Adipose tissue (tissue), 3 donors: ENCODE data around the gene C13orf42. TPM values are rescaled to one million over a fixed set of nuclear protein-coding genes. Genes with fewer than 3 reads are reported as not detected.
"Not testable (repeated sequence)": the region's sequence is repeated elsewhere in the genome, so short reads cannot be mapped to it uniquely, and the experiment has no call there.

Source experiments
- H3K27ac ChIP-seq: one replicate; pipeline ENCODE4 v1.5.1; 2013; ENCODE audit warnings: low read depth, low read length
- WGBS, 3 donors: extraction: QIAGEN DNeasy Blood & Tissue Kit; methylation state at CpG; one replicate each; pipeline ENCODE4 v1.1.7; 2013; 5-methylcytosine and 5-hydroxymethylcytosine counted together
- polyA plus RNA-seq, 3 donors: library from polyadenylated mRNA; stranded (reverse); fragments of 200-250 nt; gene quantifications; one replicate each; pipeline ENCODE4 v1.2.3, GENCODE V29; 2013
- donor health status: healthy with polysubstance abuse.
- donor health status: Bipolar disorder and iron deficiency.
- donor health status: healthy.

C13orf42 gene
- polyA plus RNA-seq, 3 donors = 0.06 TPM; not detected in 2

DNA sequence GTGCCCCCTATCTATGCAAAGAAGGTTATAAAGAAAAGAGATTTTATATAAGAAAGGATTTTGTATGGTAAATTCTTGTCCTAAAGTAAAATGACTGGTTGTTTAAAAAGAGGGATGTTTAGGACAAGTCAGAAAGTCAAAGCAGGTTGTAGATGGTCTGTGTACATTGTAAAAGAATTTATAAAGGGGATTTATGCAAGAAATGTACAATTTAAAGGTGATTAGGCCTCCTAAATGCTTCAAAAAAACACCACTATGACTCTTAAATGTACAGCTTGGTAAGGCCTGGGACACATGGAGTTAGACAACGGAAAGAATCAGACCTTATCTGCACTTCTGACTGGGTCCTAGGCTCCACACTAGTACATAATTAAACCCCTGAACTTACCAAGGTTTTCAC lies 19.3 kb upstream of the C13orf42 start:
- WGBS, 3 donors = 92 to 97% (median 94%) methylated on average over 1 of the region's 1 CpG
- no peak overlapping the region for H3K27ac ChIP-seq

DNA sequence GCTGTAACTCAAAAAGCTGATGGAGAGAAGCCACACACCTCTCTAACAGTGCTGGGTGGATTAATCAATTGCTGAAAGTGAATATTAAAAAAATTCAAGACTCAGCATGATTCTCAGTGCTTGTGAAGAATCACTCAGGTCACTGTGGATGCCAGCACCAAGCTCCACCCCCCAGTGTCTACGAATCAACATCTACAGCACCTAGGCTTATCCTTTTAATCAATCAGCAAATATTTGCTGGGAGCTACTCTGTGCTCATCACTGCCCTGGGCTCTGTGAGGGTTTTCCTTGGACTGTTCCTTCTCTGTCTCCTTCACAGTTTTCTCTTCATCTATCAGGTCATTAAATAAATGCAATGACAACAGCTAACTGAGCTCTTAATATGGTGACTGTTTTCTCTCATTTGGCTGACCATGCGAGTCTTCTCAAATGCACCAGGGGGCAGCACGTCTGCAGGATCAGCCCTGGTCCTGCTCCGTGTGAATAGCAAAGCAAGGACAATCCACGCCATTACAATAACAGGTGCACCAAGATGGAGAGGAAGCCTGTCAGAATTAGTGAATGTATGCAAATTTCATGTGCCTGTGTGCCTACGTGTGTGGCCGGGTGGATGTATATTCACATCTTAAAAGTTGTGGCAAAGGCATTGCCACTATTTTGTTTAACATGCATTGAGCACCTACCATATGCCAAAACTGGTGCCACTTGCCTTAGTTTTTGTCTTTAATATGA lies 14.6 kb upstream of the C13orf42 start:
- no peak overlapping the region for H3K27ac ChIP-seq
- WGBS, 3 donors = 29 to 35% (median 31%) methylated on average over 7 of the region's 7 CpGs

DNA sequence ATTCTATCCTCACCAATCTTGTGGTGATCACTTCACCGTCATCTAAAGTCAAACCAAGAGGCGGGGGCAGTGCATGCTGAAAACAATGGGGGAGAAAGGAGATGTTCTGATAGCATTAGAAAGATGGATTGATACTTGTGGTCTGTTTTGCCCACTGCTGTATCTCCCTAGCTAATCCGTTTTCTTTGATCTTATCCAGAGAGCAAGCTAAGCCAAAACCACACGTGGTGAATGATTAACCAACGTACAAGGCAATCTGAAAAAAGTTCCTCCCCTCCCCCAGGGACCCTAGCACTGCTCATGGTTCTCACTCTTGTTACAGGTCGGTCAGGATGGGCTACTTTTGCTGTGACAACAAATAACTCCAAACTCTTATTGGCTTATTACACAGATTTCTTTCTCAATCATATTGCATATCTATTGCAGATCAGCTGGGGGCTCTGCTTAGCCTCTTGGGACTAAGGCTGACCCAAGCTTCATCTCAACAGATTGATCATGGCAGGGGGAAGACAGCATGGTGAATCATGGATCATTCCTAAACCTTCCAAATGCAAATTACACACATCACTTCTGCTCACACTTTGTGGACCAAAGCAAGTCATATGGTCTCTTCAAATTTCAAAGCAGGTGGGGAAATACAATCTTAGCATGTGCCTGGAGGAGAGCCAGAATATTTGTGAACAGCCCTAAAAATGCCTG lies 11.9 kb upstream of the C13orf42 start:
- H3K27ac ChIP-seq = no peak overlapping the region
- 18 to 37% (median 31%) methylated on average over 6 of the region's 6 CpGs for WGBS, 3 donors

DNA sequence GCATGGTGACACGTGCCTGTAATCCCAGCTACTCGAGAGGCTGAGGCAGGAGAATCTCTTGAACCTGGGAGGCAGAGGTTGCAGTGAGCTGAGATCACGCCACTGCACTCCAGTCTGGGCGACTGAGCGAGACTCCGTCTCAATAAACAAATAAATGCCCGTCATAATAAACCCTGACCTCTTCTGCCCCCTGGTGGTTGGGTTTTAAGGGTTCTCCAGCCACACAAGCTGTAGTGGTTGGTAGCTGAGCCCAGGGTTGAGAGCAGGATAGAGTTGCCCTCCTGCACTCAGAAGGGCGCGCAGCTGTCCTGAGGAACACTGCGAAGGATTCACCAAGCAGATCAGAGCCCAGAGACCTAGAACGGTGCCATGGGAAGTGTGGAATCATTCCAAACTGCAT lies 9.8 kb upstream of the C13orf42 start:
- H3K27ac ChIP-seq = not testable (repeated sequence)
- WGBS, 3 donors = 70 to 88% (median 80%) methylated on average over 11 of the region's 11 CpGs

DNA sequence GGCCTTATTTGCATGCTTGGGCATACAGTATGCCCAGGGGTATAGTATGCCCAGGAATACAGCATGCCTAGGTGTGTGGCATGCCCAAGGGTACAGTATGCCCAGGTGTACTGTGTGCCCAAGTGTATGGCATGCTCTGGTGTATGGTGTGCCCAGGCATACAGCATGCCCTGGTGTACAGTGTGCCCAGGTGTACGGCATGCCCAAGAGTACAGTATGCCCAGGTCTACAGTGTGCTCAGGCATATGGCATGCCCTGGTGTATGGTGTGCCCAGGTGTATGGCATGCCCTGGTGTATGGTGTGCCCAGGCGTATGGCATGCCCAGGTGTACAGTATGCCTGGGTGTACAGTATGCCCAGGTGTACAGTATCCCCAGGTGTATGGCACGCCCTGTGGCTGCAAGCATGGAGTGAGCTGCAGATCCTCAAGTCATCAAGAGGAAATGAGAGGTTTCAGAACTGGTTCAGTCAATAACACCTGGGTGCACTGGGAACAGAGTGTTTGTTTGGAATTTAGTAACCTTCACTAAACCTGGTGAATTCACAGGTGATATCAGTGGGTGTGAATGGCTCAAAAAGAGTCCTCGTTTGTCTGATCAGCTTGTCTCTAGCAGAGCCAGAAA lies 7.8 kb upstream of the C13orf42 start:
- H3K27ac ChIP-seq = no peak overlapping the region
- WGBS, 3 donors = 55 to 95% (median 90%) methylated on average over 4 of the region's 4 CpGs

DNA sequence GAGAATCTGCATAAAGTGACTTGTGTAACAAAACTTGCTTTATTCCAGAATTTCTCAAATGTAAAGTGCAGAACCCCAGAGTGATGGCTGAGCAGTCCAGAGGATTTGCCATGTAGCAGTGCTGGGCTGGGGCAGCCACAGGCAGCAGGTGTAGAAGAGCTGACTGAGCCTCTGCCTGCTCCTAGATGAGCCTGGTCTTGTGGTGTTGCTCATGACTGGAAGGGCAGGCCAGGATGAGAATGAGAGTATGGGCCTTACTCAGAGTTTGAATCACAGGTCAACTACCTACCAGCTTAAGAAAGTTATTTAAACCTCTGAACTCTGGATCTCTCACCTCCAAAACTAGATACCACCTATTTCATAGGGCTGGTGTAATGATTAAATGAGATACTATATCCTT lies 2.9 kb upstream of the C13orf42 start:
- H3K27ac ChIP-seq = no peak overlapping the region

DNA sequence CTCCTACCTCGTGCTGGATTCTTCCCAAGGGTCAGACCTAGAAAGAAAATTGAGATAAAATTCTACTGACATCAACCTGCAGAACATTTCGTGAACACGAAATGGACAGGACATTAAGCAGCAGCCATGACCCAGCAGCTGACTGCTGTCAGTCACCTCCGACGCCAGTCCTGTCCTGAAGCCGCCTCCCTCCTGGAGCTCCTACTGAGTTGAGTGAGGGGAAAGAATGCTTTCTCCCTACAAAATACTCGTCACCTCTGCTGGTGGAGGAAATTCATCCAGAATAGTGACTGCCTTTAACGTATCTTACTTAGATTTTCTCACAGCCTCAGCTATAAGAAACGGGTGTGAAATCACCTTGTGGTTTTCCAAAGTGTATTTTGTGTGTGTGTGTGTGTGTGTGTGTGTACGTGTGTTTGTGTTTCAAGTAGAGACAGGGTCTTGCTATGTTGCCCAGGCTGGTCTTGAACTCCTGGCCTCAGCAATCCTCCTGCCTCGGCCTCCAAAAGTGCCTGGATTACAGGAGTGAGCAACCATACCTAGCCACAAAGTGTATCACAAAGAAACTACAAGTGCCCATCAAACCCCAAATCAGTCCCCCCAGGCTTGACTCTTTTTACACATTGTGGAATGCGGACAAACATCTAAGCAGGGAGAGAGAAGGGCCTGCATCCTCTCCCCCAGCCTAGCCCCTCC lies 2.3 kb upstream of the C13orf42 start:
- 78 to 81% (median 81%) methylated on average over 12 of the region's 12 CpGs for WGBS, 3 donors

DNA sequence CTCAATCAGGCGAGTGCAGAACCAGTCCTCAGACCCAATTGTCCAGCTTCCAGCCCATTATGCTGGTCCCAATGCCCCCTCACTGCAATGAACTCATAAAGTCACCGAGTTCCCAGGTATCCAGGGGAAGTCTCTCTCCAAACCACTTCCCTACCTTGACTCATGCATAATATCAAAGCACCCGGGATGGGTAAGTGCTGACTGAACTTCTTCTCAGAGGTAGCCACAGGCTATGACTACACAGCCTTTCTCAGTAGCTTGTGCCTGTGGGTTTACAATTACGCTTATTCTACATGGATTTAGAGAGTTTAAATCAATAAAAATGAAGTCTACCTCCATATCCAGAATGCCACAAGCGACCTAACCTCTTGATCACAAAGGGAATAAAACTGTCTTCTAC lies 1.7 kb upstream of the C13orf42 start:
- no peak overlapping the region for H3K27ac ChIP-seq
- WGBS, 3 donors = 73 to 83% (median 74%) methylated on average over 5 of the region's 5 CpGs

More for the DNA sequence above, 2.3 kb upstream of the C13orf42 start:
- H3K27ac ChIP-seq = no peak overlapping the region

DNA sequence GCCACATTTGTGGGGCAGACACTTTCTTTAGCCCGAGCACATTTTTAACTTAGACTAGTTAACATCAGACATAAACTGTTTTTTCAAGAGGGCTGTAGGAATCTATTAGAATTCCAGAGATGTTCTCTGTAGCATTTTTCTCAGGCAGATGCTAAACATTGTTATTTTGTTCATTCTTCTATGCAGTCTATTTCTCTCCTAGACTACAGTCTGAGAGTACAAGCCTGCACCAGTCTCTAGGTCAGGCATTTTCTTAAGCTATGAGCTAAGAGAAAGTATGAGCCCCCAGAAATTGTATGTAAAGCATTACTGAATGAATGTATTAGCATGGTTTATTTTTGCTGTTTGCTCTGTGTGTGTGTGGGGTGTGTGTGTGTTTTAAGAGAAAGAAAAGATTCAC lies 923 bp upstream of the C13orf42 start:
- H3K27ac ChIP-seq = no peak overlapping the region
- 0 to 4% (median 0%) methylated on average over 1 of the region's 1 CpG for WGBS, 3 donors

DNA sequence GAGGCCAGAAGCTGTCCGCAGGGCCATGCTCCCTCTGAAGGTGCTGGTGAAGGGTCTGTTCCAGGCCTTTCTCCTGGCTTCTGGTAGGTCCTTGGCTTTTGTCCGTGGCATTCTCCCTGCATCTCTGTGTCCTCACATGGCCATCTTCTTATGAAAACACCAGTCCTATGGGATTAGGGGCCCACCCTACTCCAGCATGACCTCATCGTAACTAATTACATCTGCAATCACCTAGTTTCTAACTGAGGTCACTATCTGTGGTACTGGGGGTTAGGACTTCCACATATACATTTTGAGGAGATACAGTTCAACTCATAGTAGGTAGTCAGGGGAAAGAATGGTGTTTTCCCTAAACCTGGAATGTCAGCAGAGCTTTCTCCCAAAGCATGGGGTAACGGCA lies 3.1 kb downstream of the C13orf42 start:
- 85 to 98% (median 93%) methylated on average over 4 of the region's 4 CpGs for WGBS, 3 donors
- no peak overlapping the region for H3K27ac ChIP-seq

DNA sequence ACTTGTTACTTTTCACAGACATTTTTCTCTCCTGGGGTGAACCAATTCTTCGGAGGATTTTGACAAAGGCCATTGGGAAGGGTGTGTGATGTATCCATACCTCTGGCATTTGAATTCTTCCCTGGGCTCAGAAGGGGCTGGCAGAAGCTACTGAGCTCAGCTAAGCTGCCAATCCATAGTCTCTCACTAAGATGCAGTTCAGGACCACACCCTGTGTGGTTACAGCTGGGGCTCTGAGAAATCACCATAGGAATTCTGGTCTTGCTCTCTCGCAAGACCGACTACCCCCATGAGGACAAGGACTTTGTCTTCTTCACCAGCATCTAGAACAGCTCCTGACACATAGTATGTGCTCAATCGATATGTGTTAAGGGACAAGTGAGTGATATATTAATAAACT lies 6.0 kb downstream of the C13orf42 start:
- no peak overlapping the region for H3K27ac ChIP-seq
- 90 to 95% (median 91%) methylated on average over 4 of the region's 4 CpGs for WGBS, 3 donors

DNA sequence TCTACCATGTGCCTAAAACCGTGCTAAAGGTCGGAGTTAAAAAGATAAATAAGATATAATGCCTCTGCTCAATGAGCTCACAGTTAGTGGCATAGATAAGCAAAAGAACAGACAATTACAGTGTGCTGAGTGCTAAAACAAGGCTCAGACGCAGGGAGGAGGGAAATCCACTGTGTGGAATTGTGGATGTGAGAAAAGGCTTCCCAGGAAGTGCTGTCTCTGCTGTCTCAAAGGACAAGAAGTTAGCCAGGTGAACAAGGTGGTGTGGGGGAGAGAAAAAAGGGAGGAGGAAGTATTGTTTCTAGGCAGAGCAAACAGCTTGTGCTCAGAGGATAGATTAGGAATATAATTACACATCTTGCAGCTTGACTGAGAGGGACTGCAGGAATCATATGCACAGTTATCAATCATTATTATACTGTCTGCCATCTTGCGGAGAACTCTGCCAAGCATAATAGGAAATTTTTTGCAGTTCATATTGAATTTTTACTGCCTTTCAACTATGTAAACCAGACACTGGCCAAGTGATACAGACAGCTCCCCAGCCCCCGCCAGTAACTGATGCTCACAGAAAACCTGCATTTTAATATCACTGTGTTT lies 9.3 kb downstream of the C13orf42 start:
- 47 to 78% (median 70%) methylated on average over 5 of the region's 5 CpGs for WGBS, 3 donors

DNA sequence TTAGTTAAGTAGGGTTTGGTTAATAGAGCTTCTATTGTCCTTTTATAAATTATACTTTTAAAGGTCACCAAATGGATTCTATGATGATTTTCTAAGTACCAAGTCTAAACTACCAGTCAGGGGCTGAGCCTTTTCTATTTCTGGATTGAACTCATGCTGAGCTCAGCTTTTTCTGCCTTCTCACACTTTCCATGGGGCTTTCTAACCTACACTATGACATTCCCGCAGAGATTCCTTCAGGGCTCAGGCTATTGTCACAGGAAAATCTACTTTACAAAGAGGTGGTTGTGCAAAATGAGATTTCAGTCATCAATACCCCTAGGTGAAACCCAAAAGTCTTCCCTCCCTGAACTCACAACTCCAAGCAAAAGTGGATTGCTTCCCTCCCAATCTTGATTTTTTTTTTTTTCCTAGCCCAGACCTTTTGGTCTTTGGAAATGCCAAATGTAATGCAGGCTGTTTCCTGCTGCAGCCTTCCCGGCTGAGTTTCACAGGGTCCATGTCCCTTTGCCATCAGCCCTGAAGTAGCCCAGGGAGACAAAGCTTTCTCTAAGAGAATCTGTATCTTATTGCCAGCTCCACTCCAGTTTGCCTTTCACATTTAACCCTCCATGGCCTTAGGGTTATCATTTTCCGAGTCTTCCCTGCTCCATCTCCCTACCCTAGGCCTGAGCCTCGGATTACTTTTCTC lies 13.6 kb downstream of the C13orf42 start:
- 79 to 83% (median 80%) methylated on average over 4 of the region's 4 CpGs for WGBS, 3 donors
- H3K27ac ChIP-seq = no peak overlapping the region

More for the DNA sequence above, 9.3 kb downstream of the C13orf42 start:
- H3K27ac ChIP-seq = no peak overlapping the region

DNA sequence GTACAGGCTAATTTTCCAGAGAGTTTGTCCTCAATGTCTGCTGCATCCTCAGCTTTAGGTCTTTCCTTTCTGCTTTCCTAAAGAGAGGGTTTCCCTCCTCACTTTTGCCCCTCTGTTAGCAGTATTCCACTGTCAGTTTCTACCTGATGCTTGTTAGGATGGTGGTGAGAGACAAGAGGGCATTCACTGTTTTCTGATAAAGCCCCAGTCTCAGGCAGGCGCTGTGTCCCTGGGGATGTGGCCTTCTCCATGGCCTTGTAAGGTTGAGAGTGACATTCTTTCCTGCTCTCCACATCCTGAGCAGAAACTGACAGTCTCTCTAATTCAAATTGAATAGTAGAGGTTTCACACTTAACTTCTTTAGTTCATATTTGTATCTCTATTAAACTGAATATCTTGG lies 14.9 kb downstream of the C13orf42 start:
- 84 to 100% (median 94%) methylated on average over 1 of the region's 1 CpG for WGBS, 3 donors

DNA sequence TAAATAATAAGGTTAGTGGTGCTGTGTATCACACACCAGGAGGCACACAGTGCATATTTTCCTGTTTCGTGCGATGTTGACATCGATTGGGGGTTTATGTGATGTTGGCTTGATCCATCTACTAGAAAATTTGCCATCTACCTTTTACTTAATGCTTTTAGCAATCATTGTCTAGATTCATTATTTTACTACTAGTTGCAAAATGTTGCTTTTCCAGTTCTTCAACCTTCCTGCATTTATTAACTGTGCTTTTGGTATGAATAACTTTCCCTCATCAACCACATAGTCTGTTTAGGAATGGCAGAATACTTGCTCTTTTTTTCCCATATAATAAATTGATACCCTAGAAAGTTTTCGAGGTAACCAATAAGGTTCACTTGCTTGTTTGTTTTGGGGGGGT lies 17.5 kb downstream of the C13orf42 start:
- 78 to 96% (median 95%) methylated on average over 4 of the region's 4 CpGs for WGBS, 3 donors
- H3K27ac ChIP-seq = no peak overlapping the region

More for the DNA sequence above, 14.9 kb downstream of the C13orf42 start:
- no peak overlapping the region for H3K27ac ChIP-seq

DNA sequence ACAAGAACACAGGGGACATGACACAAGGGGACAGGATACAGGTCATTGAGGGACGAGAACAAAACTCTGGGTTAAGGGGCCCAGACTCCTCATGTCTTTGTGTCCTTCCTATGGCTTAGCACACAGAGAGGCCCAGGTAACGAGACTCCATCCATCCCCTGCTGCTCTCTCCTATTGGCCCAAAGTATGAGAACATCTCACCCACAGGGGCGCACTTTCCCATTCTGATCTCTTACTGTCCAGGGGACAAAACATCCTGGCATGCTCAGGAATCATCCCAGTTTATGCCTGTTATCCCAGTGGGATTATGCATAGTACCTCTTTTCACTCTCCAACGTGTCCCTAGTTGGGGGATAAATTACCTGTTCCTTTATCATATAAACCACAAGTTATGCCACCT lies 19.2 kb downstream of the C13orf42 start:
- 80 to 83% (median 83%) methylated on average over 4 of the region's 4 CpGs for WGBS, 3 donors
- no peak overlapping the region for H3K27ac ChIP-seq

DNA sequence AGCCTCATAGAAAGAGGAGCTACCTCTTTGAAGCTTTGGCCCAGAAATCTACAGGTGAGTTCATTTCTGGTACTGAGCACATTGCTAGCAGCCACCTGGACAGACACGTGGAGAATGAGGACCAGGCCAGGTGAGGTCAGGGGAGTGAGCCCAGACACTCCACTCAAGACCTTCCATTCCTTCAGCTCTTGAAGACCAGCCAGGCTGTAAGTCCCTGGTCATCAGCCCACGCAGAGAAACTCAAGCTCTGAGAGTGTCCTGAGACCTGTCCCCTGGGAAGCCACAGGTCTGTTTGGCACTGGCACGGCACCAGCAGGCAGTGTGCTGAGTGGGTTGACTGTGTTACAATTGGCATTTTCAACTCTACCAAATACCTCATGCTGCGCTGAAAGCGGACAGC lies 27.4 kb downstream of the C13orf42 start:
- 85 to 90% (median 89%) methylated on average over 5 of the region's 5 CpGs for WGBS, 3 donors
- no peak overlapping the region for H3K27ac ChIP-seq

DNA sequence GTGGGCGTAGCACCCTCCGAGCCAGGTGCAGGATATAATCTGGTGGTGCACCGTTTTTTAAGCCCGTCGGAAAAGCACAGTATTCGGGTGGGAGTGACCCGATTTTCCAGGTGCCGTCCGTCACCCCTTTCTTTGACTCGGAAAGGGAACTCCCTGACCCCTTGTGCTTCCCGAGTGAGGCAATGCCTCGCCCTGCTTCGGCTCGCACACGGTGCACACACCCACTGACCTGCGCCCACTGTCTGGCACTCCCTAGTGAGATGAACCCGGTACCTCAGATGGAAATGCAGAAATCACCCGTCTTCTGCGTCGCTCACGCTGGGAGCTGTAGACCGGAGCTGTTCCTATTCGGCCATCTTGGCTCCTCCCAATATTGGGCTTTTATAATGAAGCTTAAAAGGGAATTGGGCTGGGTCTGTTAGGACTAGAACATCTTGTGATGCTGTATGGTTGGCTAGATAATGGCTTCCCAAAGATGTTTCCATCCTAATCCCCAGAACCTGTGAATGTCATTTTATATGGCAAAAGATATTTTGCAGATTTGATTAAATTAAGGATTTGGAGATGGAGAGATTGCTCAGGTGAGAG lies 30.5 kb downstream of the C13orf42 start:
- H3K27ac ChIP-seq = not testable (repeated sequence)
- 87 to 92% (median 90%) methylated on average over 5 to 6 of the region's 23 CpGs for WGBS, 3 donors
